ENCODE results near the gene COL6A1.

COL6A1 gene

GRCh38 chr21:46025113-46025770 lies 43.7 kb downstream of the COL6A1 start:
- Histone ChIP-seq H3K27me3 (no peaks in the 10 kb centered on the region), H3K27ac (no peak overlapping the region), H3K36me3 (no peaks in the 10 kb centered on the region), H3K9me3 (peaks cover 0 to 5% (median 5%) of the 10 kb centered on the region in 3 donors), H3K4me1 (peaks cover 0 to 18% (median 10%) of the 10 kb centered on the region in 4 donors), H3K4me3 (no peak overlapping the region)
- no peak for DNase-seq
- intact Hi-C loops (cut with DNase I; ENCODE audit: low total_unique reads), result no loop called here
- no peak for TF ChIP-seq CTCF (IDR thresholded peaks at IDR 0.05)

DNA sequence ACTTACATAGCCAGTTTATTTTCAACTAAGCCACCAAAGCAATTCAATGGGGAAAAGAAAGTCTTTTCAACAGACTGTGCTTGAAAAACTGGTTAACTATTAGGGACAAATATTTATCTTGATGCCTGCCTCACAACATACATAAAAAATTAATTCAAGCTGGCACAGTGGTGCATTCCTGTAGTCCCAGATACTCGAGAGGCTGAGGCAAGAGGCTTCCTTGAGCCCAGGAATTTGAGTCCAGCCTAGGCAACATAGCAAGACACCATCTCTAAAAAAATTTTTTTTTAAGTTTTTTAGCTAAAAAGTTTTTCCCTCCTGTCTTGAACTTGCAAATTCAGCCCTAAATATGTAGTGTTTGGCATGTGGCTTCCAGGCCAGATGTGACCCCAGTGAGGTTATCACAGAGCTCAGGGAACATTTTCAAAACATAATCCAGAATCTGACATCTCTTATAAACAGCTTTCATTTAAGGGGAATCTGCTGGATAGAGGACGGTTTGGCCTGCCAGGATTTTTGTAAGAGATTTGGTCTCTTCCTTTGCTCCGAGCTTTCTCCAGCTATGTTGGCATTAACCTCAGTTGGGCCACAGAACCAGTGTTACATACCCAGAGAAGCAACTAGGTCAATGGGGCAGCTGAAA lies 46.4 kb downstream of the COL6A1 start:
- H3K27me3 ChIP-seq, result no peaks in the 10 kb centered on the region
- no peaks in the 10 kb centered on the region for H3K36me3 ChIP-seq
- TF ChIP-seq CTCF (IDR thresholded peaks at IDR 0.05), result no peak
- DNase-seq, result peak in 1 of 2 donors; percentile 65
- peaks cover 0 to 18% (median 10%) of the 10 kb centered on the region in 4 donors for H3K4me1 ChIP-seq
- intact Hi-C loops (cut with DNase I; ENCODE audit: low total_unique reads), result no loop called here
- H3K4me3 ChIP-seq, result no peak overlapping the region
- peak overlapping the region; percentile 36 to 54 for H3K27ac ChIP-seq
- H3K9me3 ChIP-seq, result peaks cover 0 to 5% (median 5%) of the 10 kb centered on the region in 3 donors

DNA sequence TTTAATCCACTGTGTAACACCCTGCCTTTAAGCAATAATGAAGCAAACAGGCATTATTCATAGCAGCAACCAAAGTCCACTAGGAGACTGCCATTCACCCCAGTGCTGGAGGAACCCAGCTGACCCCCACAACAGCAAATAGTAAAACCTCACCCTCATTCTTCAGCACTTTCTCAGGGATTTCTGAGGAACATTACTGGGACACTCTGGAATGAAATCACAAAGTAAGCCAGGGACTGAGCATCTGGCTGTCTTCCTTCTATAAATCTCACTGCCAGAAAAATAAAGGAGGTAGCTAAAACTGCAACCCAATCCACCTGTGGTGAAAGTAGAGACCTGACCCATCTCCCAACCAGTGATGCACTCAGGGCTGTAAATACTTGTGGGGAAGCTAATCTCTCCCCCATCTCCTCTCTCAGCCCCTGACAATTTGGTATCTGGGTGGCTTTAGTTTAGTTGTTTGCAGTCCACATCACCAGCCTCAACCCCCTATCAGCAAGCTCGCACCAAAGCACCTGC lies 47.1 kb downstream of the COL6A1 start:
- Histone ChIP-seq H3K4me3 (no peak overlapping the region), H3K9me3 (peaks cover 0 to 5% (median 5%) of the 10 kb centered on the region in 3 donors), H3K36me3 (no peaks in the 10 kb centered on the region), H3K27ac (peak overlapping the region; percentile 36 to 54), H3K4me1 (peaks cover 0 to 18% (median 10%) of the 10 kb centered on the region in 4 donors), H3K27me3 (no peaks in the 10 kb centered on the region)
- no peak for TF ChIP-seq CTCF (IDR thresholded peaks at IDR 0.05)
- DNase-seq, result no peak
- intact Hi-C loops (cut with DNase I; ENCODE audit: low total_unique reads), result no loop called here

- H3K9me3 ChIP-seq, result peaks cover 0 to 5% (median 5%) of the 10 kb centered on the region in 3 donors
- H3K4me1 ChIP-seq, result peaks cover 0 to 18% (median 10%) of the 10 kb centered on the region in 4 donors
- H3K27ac ChIP-seq, result peak overlapping the region; percentile 36 to 54
- DNase-seq, result no peak
- no peaks in the 10 kb centered on the region for H3K27me3 ChIP-seq
- no peak overlapping the region for H3K4me3 ChIP-seq
- H3K36me3 ChIP-seq, result no peaks in the 10 kb centered on the region
- intact Hi-C loops (cut with DNase I; ENCODE audit: low total_unique reads), result no loop called here
- no peak for TF ChIP-seq CTCF (IDR thresholded peaks at IDR 0.05)
Observed at GRCh38 chr21:46029186-46029924, 47.8 kb downstream of the COL6A1 start.

- no peaks in the 10 kb centered on the region for H3K27me3 ChIP-seq
Observed at GRCh38 chr21:46031484-46031883, 49.9 kb downstream of the COL6A1 start.

More at GRCh38 chr21:46031484-46031883, 49.9 kb downstream of the COL6A1 start:
- TF ChIP-seq CTCF (IDR thresholded peaks at IDR 0.05), result no peak
- Histone ChIP-seq H3K9me3 (peaks cover 0 to 5% (median 5%) of the 10 kb centered on the region in 3 donors), H3K27ac (no peak overlapping the region), H3K36me3 (no peaks in the 10 kb centered on the region), H3K4me3 (no peak overlapping the region), H3K4me1 (peaks cover 0 to 18% (median 10%) of the 10 kb centered on the region in 4 donors)
- intact Hi-C loops (cut with DNase I; ENCODE audit: low total_unique reads), result no loop called here
- DNase-seq, result no peak

Measured in tibial artery (tissue), 4 donors.